ENCODE data around the gene SFRP2.

DNA sequence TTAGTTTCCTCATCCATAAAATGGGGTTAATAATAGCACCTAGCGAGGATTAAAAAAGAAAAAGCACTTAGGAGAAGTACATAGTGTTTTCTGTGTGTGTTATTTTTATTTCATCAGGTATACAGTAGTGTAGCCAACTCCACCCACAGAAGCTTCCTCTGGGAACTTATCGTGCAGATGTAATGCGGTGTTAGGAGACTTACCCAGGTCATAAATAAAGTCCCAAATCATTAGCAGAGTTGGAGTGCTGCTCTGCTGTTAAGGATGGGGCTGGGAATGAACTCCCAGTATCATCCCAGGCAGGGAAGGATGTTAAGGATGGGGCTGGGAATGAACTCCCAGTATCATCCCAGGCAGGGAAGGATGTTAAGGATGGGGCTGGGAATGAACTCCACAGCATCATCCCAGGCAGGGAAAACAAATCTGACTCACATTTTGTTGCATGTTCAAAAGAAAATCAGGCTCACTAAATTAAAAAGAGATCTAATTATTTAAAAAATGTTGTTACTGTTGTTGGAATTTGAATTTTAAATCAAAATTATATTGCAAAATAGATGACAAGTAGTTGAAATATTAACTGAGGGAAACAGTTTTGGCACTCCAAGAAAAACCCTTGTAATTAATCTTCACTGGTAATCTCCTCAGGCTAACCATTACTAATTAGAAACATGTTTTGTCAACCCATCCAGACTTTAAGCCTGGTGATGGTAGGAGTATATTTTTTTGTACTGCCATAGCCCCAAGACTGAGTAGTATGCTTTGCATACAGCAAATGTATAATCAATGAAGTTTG, 10.2 kb upstream of the SFRP2 start:
- TF ChIP-seq, protein P1, sequence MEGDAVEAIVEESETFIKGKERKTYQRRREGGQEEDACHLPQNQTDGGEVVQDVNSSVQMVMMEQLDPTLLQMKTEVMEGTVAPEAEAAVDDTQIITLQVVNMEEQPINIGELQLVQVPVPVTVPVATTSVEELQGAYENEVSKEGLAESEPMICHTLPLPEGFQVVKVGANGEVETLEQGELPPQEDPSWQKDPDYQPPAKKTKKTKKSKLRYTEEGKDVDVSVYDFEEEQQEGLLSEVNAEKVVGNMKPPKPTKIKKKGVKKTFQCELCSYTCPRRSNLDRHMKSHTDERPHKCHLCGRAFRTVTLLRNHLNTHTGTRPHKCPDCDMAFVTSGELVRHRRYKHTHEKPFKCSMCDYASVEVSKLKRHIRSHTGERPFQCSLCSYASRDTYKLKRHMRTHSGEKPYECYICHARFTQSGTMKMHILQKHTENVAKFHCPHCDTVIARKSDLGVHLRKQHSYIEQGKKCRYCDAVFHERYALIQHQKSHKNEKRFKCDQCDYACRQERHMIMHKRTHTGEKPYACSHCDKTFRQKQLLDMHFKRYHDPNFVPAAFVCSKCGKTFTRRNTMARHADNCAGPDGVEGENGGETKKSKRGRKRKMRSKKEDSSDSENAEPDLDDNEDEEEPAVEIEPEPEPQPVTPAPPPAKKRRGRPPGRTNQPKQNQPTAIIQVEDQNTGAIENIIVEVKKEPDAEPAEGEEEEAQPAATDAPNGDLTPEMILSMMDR (IDR thresholded peaks at IDR 0.05; ENCODE audit: insufficient read depth, low read length, poor library complexity, severe bottlenecking) = no peak
- TF ChIP-seq EZH2phosphoT487 (conservative IDR thresholded peaks at IDR 0.05; ENCODE audit: low read length) = no peak
